LNCAP (cell line): Measurements from ENCODE around the gene EDAR.

ENCODE experiments used
- TF ChIP-seq, protein P1 (sequence below): fragments of 450-650 bp; IDR thresholded peaks from 2 replicates; pipeline ENCODE4 v1.5.1; 2017; ENCODE audit warnings: mild to moderate bottlenecking

The EDAR gene

DNA sequence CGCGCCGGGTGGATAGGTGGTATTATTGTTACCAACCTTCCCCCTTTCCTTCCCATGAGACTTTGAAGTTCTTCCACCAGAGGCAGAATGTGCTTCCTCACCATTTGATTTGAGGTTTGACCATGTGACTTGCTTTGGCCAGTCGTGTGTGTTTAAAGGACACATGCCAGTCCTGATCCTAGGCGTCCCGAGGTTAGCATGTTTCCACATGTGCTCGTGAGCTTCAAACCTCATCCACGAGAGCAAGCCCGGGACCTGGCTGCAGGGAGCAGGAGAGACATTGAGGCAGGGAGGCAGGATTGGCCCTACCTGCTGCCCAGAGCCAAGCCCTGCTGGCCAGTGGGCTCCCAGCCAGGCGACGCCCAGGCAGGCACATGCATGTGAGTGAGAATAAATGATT, 27.4 kb upstream of the EDAR start:
- TF ChIP-seq, protein P1, sequence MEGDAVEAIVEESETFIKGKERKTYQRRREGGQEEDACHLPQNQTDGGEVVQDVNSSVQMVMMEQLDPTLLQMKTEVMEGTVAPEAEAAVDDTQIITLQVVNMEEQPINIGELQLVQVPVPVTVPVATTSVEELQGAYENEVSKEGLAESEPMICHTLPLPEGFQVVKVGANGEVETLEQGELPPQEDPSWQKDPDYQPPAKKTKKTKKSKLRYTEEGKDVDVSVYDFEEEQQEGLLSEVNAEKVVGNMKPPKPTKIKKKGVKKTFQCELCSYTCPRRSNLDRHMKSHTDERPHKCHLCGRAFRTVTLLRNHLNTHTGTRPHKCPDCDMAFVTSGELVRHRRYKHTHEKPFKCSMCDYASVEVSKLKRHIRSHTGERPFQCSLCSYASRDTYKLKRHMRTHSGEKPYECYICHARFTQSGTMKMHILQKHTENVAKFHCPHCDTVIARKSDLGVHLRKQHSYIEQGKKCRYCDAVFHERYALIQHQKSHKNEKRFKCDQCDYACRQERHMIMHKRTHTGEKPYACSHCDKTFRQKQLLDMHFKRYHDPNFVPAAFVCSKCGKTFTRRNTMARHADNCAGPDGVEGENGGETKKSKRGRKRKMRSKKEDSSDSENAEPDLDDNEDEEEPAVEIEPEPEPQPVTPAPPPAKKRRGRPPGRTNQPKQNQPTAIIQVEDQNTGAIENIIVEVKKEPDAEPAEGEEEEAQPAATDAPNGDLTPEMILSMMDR, result no peak

DNA sequence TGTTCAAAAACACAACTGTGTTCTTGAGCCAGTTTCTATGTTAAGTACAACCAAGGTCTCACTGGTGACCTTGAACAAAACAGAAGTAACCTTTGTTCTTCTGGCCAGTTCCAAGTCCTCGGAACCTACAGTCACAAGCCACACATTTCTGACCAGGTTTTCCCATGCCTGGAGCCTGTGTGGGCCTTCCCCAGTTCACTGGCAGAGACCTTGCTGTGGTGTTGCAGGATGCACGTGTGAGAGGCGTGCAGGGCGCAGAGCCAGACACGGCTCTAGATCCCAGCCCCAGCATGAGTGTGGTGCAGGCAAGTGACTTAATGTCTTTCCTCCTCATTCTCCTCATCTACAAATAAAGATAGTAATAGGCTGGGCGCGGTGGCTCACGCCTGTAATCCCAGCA, 25.5 kb upstream of the EDAR start:
- TF ChIP-seq, protein P1, result no peak

DNA sequence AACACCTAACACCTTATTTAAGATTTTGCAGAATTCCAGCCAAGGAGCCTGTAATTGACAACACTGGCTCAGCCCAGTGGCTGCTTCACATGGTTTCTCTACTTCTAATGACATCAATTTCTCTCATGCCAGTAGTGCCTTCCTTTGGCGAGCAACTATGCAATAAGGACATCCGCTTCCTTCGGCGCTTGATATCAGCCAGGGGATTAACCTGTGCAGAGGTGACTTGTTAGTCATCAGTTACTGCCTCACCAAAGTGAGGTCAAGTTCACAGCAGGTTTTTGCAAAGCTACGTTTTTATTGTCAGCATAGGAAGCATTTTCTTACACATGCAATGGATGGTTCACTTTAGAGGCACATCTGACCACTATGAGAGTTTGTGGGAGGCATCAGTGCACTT, 24.0 kb upstream of the EDAR start:
- TF ChIP-seq, protein P1, result no peak

DNA sequence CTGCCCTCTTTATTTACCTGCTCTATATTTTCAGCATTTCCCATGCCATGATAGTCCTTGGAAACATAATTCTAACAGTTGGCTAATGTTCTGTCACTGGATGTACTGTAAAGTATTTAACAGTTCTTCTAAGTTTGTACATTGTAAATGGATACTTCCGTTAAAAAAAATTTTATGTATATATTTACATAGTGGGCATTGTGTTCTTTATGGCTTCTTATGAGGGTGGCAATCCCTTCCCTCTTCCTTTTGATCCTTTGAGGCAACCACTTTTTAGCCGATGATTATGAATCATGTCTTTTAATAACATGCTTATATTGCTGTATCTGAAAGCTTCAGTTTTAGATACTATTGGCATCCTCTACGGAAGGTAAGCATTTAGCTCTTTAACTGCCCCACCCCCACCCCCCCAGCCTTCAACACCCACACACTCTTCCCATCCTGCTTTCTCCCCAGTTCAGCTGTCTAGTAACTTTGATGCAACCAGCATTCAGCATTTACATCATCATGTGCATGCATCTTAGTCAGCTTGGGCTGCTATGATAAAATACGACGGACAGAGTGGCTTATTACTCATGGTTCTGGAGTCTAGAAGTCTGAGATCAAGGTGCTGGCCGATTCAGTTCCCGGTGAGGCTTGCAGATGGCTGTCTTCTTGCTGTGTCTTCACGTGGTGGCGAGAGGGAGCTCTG, 21.0 kb upstream of the EDAR start:
- TF ChIP-seq, protein P1, result no peak

DNA sequence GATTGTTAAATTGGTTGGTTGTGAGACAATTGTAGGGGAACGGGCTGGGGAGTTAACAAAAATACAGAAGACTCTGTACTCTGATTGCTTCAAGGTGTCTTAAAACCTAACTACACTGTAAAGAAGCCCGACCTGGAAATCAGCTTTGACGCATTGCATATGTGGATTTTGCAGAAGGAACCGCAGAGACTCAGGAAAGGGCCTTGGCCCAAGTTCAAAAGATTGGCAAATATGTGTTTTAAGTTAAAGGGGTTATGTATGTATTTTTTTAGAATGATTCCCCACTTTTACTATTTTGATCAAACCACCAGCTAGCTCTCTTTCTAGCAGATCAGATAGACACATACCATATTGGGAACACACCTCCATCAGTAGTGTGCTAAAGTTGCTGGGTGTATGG, 18.0 kb upstream of the EDAR start:
- TF ChIP-seq, protein P1, result no peak

DNA sequence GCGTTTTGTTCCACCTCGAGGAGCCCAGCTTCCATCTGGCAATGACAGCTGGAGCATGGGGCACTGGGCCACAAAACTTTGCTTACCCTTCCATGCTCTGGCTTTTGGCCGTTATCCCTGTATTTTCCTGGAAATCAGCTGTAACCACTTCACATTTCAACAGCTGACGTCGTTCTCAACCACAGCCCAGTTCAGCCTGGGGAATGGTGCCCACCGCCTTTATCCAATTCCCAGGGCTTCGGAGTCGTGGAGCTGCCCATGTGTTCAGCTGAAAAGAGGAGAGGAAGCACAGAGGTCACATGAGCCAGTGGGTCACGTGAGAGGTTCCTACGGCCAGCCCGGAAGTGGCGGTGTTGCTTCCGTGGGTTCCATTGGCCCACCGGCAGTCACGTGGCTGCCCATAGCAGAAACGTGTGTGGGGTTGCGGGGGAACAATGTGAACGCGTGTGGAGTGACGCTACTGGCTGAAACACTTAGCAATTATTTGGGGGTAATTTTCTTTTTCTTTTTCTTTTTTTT, 16.7 kb upstream of the EDAR start:
- TF ChIP-seq, protein P1, result no peak

DNA sequence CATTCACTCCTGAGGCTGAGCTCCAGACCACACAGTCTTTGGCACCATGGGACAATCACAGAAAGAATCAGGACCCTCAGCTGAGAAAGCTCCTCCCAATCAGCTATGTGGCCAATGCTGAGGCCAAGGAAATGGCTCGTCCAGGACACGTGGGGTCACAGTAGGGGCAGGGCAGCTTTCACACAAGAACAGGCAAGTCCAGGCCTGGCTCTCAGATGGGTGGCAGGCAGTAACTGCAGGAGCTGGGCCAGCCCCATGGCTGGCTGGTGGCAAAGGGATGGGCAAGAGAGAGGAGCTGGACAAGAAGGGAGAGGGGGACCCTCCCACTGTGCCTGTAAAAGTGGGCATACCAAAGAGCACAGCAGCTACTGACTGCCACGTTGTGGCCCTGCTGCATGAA, 12.2 kb upstream of the EDAR start:
- TF ChIP-seq, protein P1, result no peak

DNA sequence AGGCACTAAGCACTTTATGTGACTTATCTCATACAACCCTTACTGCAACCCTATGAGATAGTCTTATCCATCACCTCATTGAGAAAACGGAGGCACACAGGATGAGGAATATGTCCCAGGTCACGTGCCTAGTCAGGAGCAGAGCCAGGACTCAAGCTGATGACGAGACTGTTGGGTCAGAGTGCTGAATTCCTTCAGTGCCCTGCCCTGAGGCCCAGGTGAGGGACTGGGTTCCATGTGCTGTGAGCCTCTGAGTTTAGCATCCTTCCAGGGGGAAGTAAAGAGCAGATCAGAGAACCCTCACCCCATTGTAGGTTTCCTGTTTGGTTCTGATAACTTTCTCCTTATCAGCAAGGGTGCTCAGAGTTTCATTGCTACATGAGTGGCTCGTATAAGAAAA, 11.7 kb upstream of the EDAR start:
- TF ChIP-seq, protein P1, result no peak
